ENCODE data around the gene CMTM8. TPM values are rescaled to one million over a fixed set of nuclear protein-coding genes. Genes with fewer than 3 reads are reported as not detected.

Gene CMTM8
- total RNA-seq, 1 donor from 2014 or later: 5.1 TPM

GRCh38 chr3:32326795-32327194 is 88.3 kb downstream of the CMTM8 start:
- no peak for DNase-seq (ENCODE audit: extremely low spot score, unreplicated experiment)
- H3K27me3 Mint-ChIP-seq (ENCODE audit: unreplicated experiment): no peaks in the 10 kb centered on the region
- no peak overlapping the region for H3K4me3 Mint-ChIP-seq (ENCODE audit: unreplicated experiment)
- TF ChIP-seq CTCF (IDR thresholded peaks at IDR 0.05): no peak
- H3K4me1 Mint-ChIP-seq (ENCODE audit: unreplicated experiment): peaks cover 7% of the 10 kb centered on the region
- no peak overlapping the region for H3K27ac Mint-ChIP-seq (ENCODE audit: unreplicated experiment)
- H3K9me3 Mint-ChIP-seq (ENCODE audit: unreplicated experiment): peaks cover 5% of the 10 kb centered on the region
- no peaks in the 10 kb centered on the region for H3K36me3 Mint-ChIP-seq (ENCODE audit: unreplicated experiment)

- Mint-ChIP-seq H3K4me1 (ENCODE audit: unreplicated experiment) (peaks cover 21% of the 10 kb centered on the region), H3K27ac (ENCODE audit: unreplicated experiment) (no peak overlapping the region), H3K4me3 (ENCODE audit: unreplicated experiment) (no peak overlapping the region), H3K36me3 (ENCODE audit: unreplicated experiment) (no peaks in the 10 kb centered on the region), H3K27me3 (ENCODE audit: unreplicated experiment) (no peaks in the 10 kb centered on the region), H3K9me3 (ENCODE audit: unreplicated experiment) (peaks cover 5% of the 10 kb centered on the region)
- DNase-seq (ENCODE audit: extremely low spot score, unreplicated experiment): no peak
- peak; percentile 22 for TF ChIP-seq CTCF (IDR thresholded peaks at IDR 0.05)
Observed at GRCh38 chr3:32334675-32335074, 96.2 kb downstream of the CMTM8 start.

GRCh38 chr3:32335365-32336112 is 97.1 kb downstream of the CMTM8 start:
- H3K9me3 Mint-ChIP-seq (ENCODE audit: unreplicated experiment): peaks cover 5% of the 10 kb centered on the region
- H3K4me1 Mint-ChIP-seq (ENCODE audit: unreplicated experiment): peaks cover 21% of the 10 kb centered on the region
- no peaks in the 10 kb centered on the region for H3K36me3 Mint-ChIP-seq (ENCODE audit: unreplicated experiment)
- H3K27ac Mint-ChIP-seq (ENCODE audit: unreplicated experiment): peak overlapping the region; percentile 51
- no peaks in the 10 kb centered on the region for H3K27me3 Mint-ChIP-seq (ENCODE audit: unreplicated experiment)
- peak overlapping the region; percentile 38 for H3K4me3 Mint-ChIP-seq (ENCODE audit: unreplicated experiment)
- no peak for DNase-seq (ENCODE audit: extremely low spot score, unreplicated experiment)
- TF ChIP-seq CTCF (IDR thresholded peaks at IDR 0.05): no peak

- no peak for TF ChIP-seq CTCF (IDR thresholded peaks at IDR 0.05)
- peaks cover 21% of the 10 kb centered on the region for H3K4me1 Mint-ChIP-seq (ENCODE audit: unreplicated experiment)
- H3K36me3 Mint-ChIP-seq (ENCODE audit: unreplicated experiment): no peaks in the 10 kb centered on the region
- H3K27me3 Mint-ChIP-seq (ENCODE audit: unreplicated experiment): no peaks in the 10 kb centered on the region
- DNase-seq (ENCODE audit: extremely low spot score, unreplicated experiment): no peak
- H3K9me3 Mint-ChIP-seq (ENCODE audit: unreplicated experiment): no peaks in the 10 kb centered on the region
- H3K27ac Mint-ChIP-seq (ENCODE audit: unreplicated experiment): peak overlapping the region; percentile 51
- no peak overlapping the region for H3K4me3 Mint-ChIP-seq (ENCODE audit: unreplicated experiment)
Observed at GRCh38 chr3:32336113-32336498, 97.6 kb downstream of the CMTM8 start.

GRCh38 chr3:32337505-32337904 is 99.0 kb downstream of the CMTM8 start:
- no peak for TF ChIP-seq CTCF (IDR thresholded peaks at IDR 0.05)
- DNase-seq (ENCODE audit: extremely low spot score, unreplicated experiment): no peak
- no peak overlapping the region for H3K27ac Mint-ChIP-seq (ENCODE audit: unreplicated experiment)
- H3K4me3 Mint-ChIP-seq (ENCODE audit: unreplicated experiment): no peak overlapping the region
- no peaks in the 10 kb centered on the region for H3K36me3 Mint-ChIP-seq (ENCODE audit: unreplicated experiment)
- H3K9me3 Mint-ChIP-seq (ENCODE audit: unreplicated experiment): no peaks in the 10 kb centered on the region
- peaks cover 21% of the 10 kb centered on the region for H3K4me1 Mint-ChIP-seq (ENCODE audit: unreplicated experiment)
- H3K27me3 Mint-ChIP-seq (ENCODE audit: unreplicated experiment): no peaks in the 10 kb centered on the region
